Cardiac muscle cell (in vitro differentiated cells and primary cell): ENCODE measurements around the gene RAP1GAP2. TPM values are rescaled to one million over a fixed set of nuclear protein-coding genes. Genes with fewer than 3 reads are reported as not detected.

Source experiments
- DNase-seq, 2 donors: peaks; one replicate each; pipeline versions ENCODE4 v3.0.0 to v3.0.0-alpha.2; 2010 to 2017; ENCODE audit warnings: low read depth in 1 of 2, low spot score in 1 of 2
- H3K27ac ChIP-seq: fragments of 200-600 bp; sonication (generic); 2 replicates; pipeline ENCODE4 v1.5.1; 2016
- H3K27me3 ChIP-seq: fragments of 200-600 bp; sonication (generic); 2 replicates; pipeline ENCODE4 v1.6.0; 2016; ENCODE audit warnings: control low read depth
- H3K36me3 ChIP-seq: fragments of 200-600 bp; sonication (generic); 2 replicates; pipeline ENCODE4 v1.5.1; 2016; ENCODE audit warnings: control low read depth
- H3K4me1 ChIP-seq: fragments of 200-600 bp; sonication (generic); 2 replicates; pipeline ENCODE4 v1.8.1; 2017; ENCODE audit warnings: low read depth, mild to moderate bottlenecking, mixed run types
- H3K4me3 ChIP-seq: fragments of 200-600 bp; sonication (generic); 2 replicates; pipeline ENCODE4 v1.5.1; 2016; ENCODE audit warnings: mild to moderate bottlenecking
- H3K9me3 ChIP-seq: fragments of 200-600 bp; sonication (generic); 2 replicates; pipeline ENCODE4 v1.5.1; 2017; ENCODE audit warnings: low read depth, mild to moderate bottlenecking, control low read depth
- CTCF ChIP-seq: IDR thresholded peaks from 2 replicates; pipeline ENCODE4 v1.5.1; 2012; ENCODE audit warnings: low read depth, mild to moderate bottlenecking, low read length
- polyA plus RNA-seq: library from polyadenylated mRNA; unstranded; fragments of >200 nt; fragmentation: Nextera tagmentation; extraction: Ambion mirVana; gene quantifications from 2 replicates; pipeline ENCODE4 v1.2.1, GENCODE V29; 2016
- total RNA-seq: library from RNA; depleted of rRNA; stranded (reverse); fragments of >200 nt; gene quantifications from 2 replicates; pipeline ENCODE4 v1.2.3, GENCODE V29; 2016

The RAP1GAP2 gene
- total and polyA plus RNA-seq, 2 experiments from 2014 or later, result 1.2 to 2.9 TPM

GRCh38 chr17:2909846-2910234 lies 113.6 kb downstream of the RAP1GAP2 start:
- Histone ChIP-seq H3K4me3 (no peak overlapping the region), H3K36me3 (no peaks in the 10 kb centered on the region), H3K4me1 (peaks cover 7% of the 10 kb centered on the region), H3K27me3 (no peaks in the 10 kb centered on the region), H3K9me3 (no peaks in the 10 kb centered on the region), H3K27ac (no peak overlapping the region)
- no peak for DNase-seq
- no peak for TF ChIP-seq CTCF

GRCh38 chr17:2911035-2911754 lies 115.0 kb downstream of the RAP1GAP2 start:
- no peak for TF ChIP-seq CTCF
- Histone ChIP-seq H3K27me3 (no peaks in the 10 kb centered on the region), H3K4me1 (no peaks in the 10 kb centered on the region), H3K27ac (no peak overlapping the region), H3K36me3 (no peaks in the 10 kb centered on the region), H3K4me3 (no peak overlapping the region), H3K9me3 (no peaks in the 10 kb centered on the region)
- no peak for DNase-seq

GRCh38 chr17:2911755-2912111 lies 115.5 kb downstream of the RAP1GAP2 start:
- Histone ChIP-seq H3K27me3 (no peaks in the 10 kb centered on the region), H3K4me1 (no peaks in the 10 kb centered on the region), H3K4me3 (no peak overlapping the region), H3K9me3 (no peaks in the 10 kb centered on the region), H3K27ac (no peak overlapping the region), H3K36me3 (no peaks in the 10 kb centered on the region)
- TF ChIP-seq CTCF, result no peak
- DNase-seq, result no peak

GRCh38 chr17:2912754-2913153 lies 116.5 kb downstream of the RAP1GAP2 start:
- no peak for TF ChIP-seq CTCF
- Histone ChIP-seq H3K27ac (no peak overlapping the region), H3K4me3 (no peak overlapping the region), H3K9me3 (no peaks in the 10 kb centered on the region), H3K4me1 (no peaks in the 10 kb centered on the region), H3K27me3 (no peaks in the 10 kb centered on the region), H3K36me3 (no peaks in the 10 kb centered on the region)
- no peak for DNase-seq

- DNase-seq, result no peak
- no peak overlapping the region for H3K27ac ChIP-seq
- H3K36me3 ChIP-seq, result no peaks in the 10 kb centered on the region
- no peaks in the 10 kb centered on the region for H3K9me3 ChIP-seq
- no peaks in the 10 kb centered on the region for H3K4me1 ChIP-seq
- H3K27me3 ChIP-seq, result no peaks in the 10 kb centered on the region
- TF ChIP-seq CTCF, result no peak
- no peak overlapping the region for H3K4me3 ChIP-seq
Observed at GRCh38 chr17:2916461-2916860, 120.2 kb downstream of the RAP1GAP2 start.
